GM20000 (cell line): Measurements from ENCODE around the gene EIF2S2.

Experiments
- DNase-seq: peaks from one replicate; pipeline ENCODE4 v3.0.0; 2012; ENCODE audit warnings: low spot score
- TF ChIP-seq, protein P1 (sequence below): IDR thresholded peaks from 2 replicates; pipeline ENCODE4 v1.5.1; 2012; ENCODE audit warnings: mild to moderate bottlenecking, control low read depth; ENCODE audit errors: extremely low read depth, missing control alignments

EIF2S2 gene

DNA sequence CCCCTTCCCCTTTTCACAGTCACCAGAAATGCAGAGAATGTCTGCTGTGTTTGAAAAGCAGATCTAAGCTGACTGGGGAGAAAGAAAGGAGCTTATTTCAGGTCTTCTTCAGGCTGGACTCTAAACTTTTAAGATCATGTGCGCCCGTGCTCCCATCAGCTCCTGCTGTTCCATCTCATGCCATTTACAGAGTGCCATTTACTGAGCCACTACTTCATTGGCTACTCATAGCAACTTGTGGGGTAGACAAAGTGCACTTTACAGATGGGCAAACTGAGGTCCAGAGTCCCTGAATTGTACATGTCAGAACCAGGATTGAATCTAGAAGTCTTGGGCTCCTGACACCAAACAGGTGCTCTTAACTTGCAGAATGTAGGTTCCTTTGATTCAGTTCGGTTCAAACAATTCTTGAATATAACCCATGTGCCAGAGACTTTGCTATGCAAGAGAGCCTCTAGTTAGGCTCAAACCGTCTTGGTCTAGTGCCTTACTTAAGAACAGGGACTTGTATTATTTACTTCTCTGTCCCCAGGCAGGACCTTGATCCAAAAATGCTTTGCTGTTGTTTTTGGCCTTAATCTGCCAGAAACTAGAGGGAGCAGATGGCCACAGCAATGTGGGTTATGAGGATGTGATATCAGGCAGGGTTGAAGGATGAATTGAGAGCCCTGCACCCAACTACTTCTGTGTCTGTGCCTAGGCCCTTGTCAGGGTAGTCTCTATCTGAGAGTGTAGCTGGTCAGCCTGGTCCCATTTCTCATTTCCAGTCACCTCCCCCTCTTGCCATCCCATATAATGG is 61.9 kb downstream of the EIF2S2 start:
- DNase-seq = no peak
- TF ChIP-seq, protein P1, sequence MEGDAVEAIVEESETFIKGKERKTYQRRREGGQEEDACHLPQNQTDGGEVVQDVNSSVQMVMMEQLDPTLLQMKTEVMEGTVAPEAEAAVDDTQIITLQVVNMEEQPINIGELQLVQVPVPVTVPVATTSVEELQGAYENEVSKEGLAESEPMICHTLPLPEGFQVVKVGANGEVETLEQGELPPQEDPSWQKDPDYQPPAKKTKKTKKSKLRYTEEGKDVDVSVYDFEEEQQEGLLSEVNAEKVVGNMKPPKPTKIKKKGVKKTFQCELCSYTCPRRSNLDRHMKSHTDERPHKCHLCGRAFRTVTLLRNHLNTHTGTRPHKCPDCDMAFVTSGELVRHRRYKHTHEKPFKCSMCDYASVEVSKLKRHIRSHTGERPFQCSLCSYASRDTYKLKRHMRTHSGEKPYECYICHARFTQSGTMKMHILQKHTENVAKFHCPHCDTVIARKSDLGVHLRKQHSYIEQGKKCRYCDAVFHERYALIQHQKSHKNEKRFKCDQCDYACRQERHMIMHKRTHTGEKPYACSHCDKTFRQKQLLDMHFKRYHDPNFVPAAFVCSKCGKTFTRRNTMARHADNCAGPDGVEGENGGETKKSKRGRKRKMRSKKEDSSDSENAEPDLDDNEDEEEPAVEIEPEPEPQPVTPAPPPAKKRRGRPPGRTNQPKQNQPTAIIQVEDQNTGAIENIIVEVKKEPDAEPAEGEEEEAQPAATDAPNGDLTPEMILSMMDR = no peak

- DNase-seq = no peak
- TF ChIP-seq, protein P1 = no peak
Observed at GRCh38 chr20:34049389-34049788, 62.7 kb downstream of the EIF2S2 start.

DNA sequence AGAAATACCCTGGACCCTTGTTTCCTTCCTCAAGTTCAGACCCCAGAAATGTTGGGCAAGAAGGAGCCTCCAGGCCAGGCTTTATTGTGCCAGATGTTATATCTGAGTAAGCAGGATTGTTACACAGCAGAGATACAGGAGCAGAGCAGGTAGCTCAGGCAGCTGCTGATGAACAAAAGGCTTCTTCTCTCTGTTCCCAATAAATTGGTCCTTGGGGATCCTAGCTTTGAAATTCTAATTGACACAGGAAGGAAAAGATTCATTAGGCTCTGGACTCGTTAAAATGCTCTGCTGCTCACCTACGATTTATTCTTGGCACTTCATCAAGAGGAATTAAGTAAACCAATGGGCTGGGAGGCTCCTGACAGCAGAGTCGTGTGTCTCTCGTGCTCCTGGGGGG is 64.1 kb downstream of the EIF2S2 start:
- TF ChIP-seq, protein P1 = no peak
- no peak for DNase-seq

DNA sequence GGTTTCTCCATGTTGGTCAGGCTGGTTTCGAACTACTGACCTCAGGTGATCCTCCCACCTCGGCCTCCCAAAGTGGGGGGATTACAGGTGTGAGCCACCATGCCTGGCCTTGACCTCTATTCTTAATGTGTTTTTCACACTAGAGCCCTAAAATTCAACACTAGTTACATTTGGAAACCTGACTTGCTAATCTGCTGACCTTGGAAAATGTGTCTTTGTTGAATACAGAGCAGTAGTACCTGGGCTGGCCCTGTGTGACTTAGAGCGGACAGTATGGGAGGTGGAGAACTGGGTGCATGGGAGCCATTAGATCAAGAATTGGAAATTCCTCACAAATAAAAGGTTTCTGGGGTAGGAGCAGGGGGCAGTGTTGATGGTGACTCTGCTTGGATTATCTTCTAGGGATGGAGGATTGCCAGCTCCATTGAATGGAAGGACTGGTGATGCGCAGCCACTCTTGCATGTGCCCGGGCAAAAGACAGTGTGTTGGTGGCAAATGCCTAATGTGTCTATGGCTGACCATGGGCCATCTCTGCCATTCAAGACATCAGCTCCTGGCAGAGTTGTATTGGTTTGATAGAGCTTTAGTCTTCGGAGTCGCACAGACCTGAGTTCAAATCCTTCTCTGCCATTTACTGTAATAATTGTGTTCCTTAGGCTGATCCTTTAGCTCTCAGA is 64.9 kb downstream of the EIF2S2 start:
- no peak for DNase-seq
- TF ChIP-seq, protein P1 = no peak

- TF ChIP-seq, protein P1 = no peak
- DNase-seq = no peak
Observed at GRCh38 chr20:34045930-34046725, 65.9 kb downstream of the EIF2S2 start.

- no peak for DNase-seq
- TF ChIP-seq, protein P1 = no peak
Observed at GRCh38 chr20:34045294-34045693, 66.7 kb downstream of the EIF2S2 start.

DNA sequence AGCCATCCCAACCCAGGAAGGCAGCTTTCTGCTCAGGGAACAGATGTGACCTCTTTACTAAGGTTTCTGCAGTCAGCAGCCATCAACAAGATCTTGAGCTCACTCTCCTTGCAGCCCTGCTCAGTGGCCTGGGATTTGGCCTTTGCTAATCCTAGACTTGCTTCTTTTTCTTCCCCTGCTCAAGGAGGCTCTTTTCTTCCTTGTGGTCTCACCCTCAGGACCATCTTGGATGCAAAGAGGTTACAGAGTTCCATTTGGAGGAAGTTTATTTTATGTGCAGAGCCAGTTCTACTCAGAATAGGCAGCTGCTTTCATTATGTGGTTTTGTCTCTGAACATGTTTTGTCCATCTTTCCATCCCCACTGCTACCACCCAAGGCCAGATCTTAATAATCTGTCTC is 69.0 kb downstream of the EIF2S2 start:
- TF ChIP-seq, protein P1 = no peak

More for the DNA sequence above, 69.0 kb downstream of the EIF2S2 start:
- no peak for DNase-seq
